IgD-negative memory B cell (primary cell): ENCODE measurements around the gene TSPAN2. TPM values are rescaled to one million over a fixed set of nuclear protein-coding genes. Genes with fewer than 3 reads are reported as not detected.
A peak's percentile ranks its signal among the peaks of the same experiment; 100 is the strongest.

Experiments
- H3K27ac Mint-ChIP-seq, 3 donors: one replicate each; pipeline ENCODE4 v1.8.0; 2020 to 2022; ENCODE audit warnings: mild to moderate bottlenecking in 3 of 3, mixed read lengths in 3 of 3, moderate library complexity in 1 of 3
- H3K27me3 Mint-ChIP-seq: one replicate; pipeline ENCODE4 v1.8.0; 2021; ENCODE audit warnings: mixed read lengths
- H3K36me3 Mint-ChIP-seq: one replicate; pipeline ENCODE4 v1.8.0; 2020; ENCODE audit warnings: mild to moderate bottlenecking, mixed read lengths
- H3K4me1 Mint-ChIP-seq, 3 donors: one replicate each; pipeline ENCODE4 v1.8.0; 2020 to 2022; ENCODE audit warnings: mixed read lengths in 3 of 3, mild to moderate bottlenecking in 1 of 3
- H3K4me3 Mint-ChIP-seq, 4 donors: one replicate each; pipeline ENCODE4 v1.8.0; 2020 to 2022; ENCODE audit warnings: mild to moderate bottlenecking in 4 of 4, mixed read lengths in 4 of 4, moderate library complexity in 3 of 4
- H3K9me3 Mint-ChIP-seq, 3 donors: one replicate each; pipeline ENCODE4 v1.8.0; 2020 to 2021; ENCODE audit warnings: mixed read lengths in 3 of 3, mild to moderate bottlenecking in 1 of 3
- polyA plus RNA-seq: library from polyadenylated mRNA; unstranded; fragments of 300-500 nt; fragmentation: Illumina TruSeq; gene quantifications from one replicate; pipeline ENCODE4 v1.2.3, GENCODE V29; 2021

Gene TSPAN2
- 2.0 TPM for polyA plus RNA-seq

GRCh38 chr1:115089420-115090185 lies at the start of gene TSPAN2:
Gene TSPAN2 (minus strand): TSS chr1:115089503. CDS start chr1:115089432, 71 bp downstream.
- no peaks in the 10 kb centered on the region for H3K9me3 Mint-ChIP-seq
- no peaks in the 10 kb centered on the region for H3K36me3 Mint-ChIP-seq
- peaks cover 1 to 5% (median 4%) of the 10 kb centered on the region in 3 donors for H3K4me1 Mint-ChIP-seq
- peak within 1 kb of the TSS; percentile 82 to 92 (median 88) for H3K4me3 Mint-ChIP-seq
- peak within 1 kb of the TSS in 2 of 3 donors; percentile 31 to 81 for H3K27ac Mint-ChIP-seq
- peaks cover 4% of the 10 kb centered on the region for H3K27me3 Mint-ChIP-seq

GRCh38 chr1:115138973-115139372 lies 49.7 kb upstream of the TSPAN2 start:
- peaks cover 16% of the 10 kb centered on the region for H3K27me3 Mint-ChIP-seq
- H3K9me3 Mint-ChIP-seq = no peaks in the 10 kb centered on the region
- H3K27ac Mint-ChIP-seq = no peak overlapping the region
- H3K4me3 Mint-ChIP-seq = peak overlapping the region in 2 of 4 donors; percentile 29 to 70
- no peaks in the 10 kb centered on the region for H3K36me3 Mint-ChIP-seq
- peaks cover 0 to 4% (median 0%) of the 10 kb centered on the region in 3 donors for H3K4me1 Mint-ChIP-seq

- H3K36me3 Mint-ChIP-seq = no peaks in the 10 kb centered on the region
- H3K9me3 Mint-ChIP-seq = no peaks in the 10 kb centered on the region
- peaks cover 16% of the 10 kb centered on the region for H3K27me3 Mint-ChIP-seq
- peaks cover 0 to 4% (median 0%) of the 10 kb centered on the region in 3 donors for H3K4me1 Mint-ChIP-seq
- peak overlapping the region in 1 of 4 donors; percentile 38 for H3K4me3 Mint-ChIP-seq
- H3K27ac Mint-ChIP-seq = no peak overlapping the region
Measured at GRCh38 chr1:115138271-115138670, 49.0 kb upstream of the TSPAN2 start.

- Mint-ChIP-seq H3K27me3 (peaks cover 11% of the 10 kb centered on the region), H3K9me3 (no peaks in the 10 kb centered on the region), H3K4me1 (peaks cover 0 to 4% (median 0%) of the 10 kb centered on the region in 3 donors), H3K4me3 (no peak overlapping the region), H3K27ac (no peak overlapping the region), H3K36me3 (no peaks in the 10 kb centered on the region)
Measured at GRCh38 chr1:115137191-115137590, 47.9 kb upstream of the TSPAN2 start.

- no peaks in the 10 kb centered on the region for H3K36me3 Mint-ChIP-seq
- no peak overlapping the region for H3K27ac Mint-ChIP-seq
- peaks cover 11% of the 10 kb centered on the region for H3K27me3 Mint-ChIP-seq
- peaks cover 0 to 4% (median 0%) of the 10 kb centered on the region in 3 donors for H3K4me1 Mint-ChIP-seq
- no peak overlapping the region for H3K4me3 Mint-ChIP-seq
- H3K9me3 Mint-ChIP-seq = no peaks in the 10 kb centered on the region
Measured at GRCh38 chr1:115136706-115137105, 47.4 kb upstream of the TSPAN2 start.

GRCh38 chr1:115136106-115136505 lies 46.8 kb upstream of the TSPAN2 start:
- Mint-ChIP-seq H3K4me3 (no peak overlapping the region), H3K9me3 (no peaks in the 10 kb centered on the region), H3K27ac (no peak overlapping the region), H3K36me3 (no peaks in the 10 kb centered on the region), H3K4me1 (peaks cover 0 to 4% (median 0%) of the 10 kb centered on the region in 3 donors), H3K27me3 (peaks cover 11% of the 10 kb centered on the region)

- Mint-ChIP-seq H3K27ac (no peak overlapping the region), H3K4me1 (peaks cover 0 to 4% (median 0%) of the 10 kb centered on the region in 3 donors), H3K9me3 (no peaks in the 10 kb centered on the region), H3K36me3 (no peaks in the 10 kb centered on the region), H3K27me3 (peaks cover 11% of the 10 kb centered on the region), H3K4me3 (no peak overlapping the region)
Measured at GRCh38 chr1:115135681-115136080, 46.4 kb upstream of the TSPAN2 start.

GRCh38 chr1:115134850-115135480 lies 45.7 kb upstream of the TSPAN2 start:
- Mint-ChIP-seq H3K27ac (no peak overlapping the region), H3K9me3 (no peaks in the 10 kb centered on the region), H3K36me3 (no peaks in the 10 kb centered on the region), H3K4me3 (no peak overlapping the region), H3K27me3 (peaks cover 8% of the 10 kb centered on the region), H3K4me1 (peaks cover 0 to 4% (median 0%) of the 10 kb centered on the region in 3 donors)

- no peak overlapping the region for H3K27ac Mint-ChIP-seq
- peaks cover 8% of the 10 kb centered on the region for H3K27me3 Mint-ChIP-seq
- H3K4me1 Mint-ChIP-seq = peaks cover 0 to 3% (median 0%) of the 10 kb centered on the region in 3 donors
- no peaks in the 10 kb centered on the region for H3K36me3 Mint-ChIP-seq
- no peaks in the 10 kb centered on the region for H3K9me3 Mint-ChIP-seq
- no peak overlapping the region for H3K4me3 Mint-ChIP-seq
Measured at GRCh38 chr1:115134231-115134630, 44.9 kb upstream of the TSPAN2 start.

- H3K27ac Mint-ChIP-seq = no peak overlapping the region
- no peaks in the 10 kb centered on the region for H3K9me3 Mint-ChIP-seq
- H3K4me1 Mint-ChIP-seq = no peaks in the 10 kb centered on the region
- peaks cover 2% of the 10 kb centered on the region for H3K27me3 Mint-ChIP-seq
- H3K36me3 Mint-ChIP-seq = no peaks in the 10 kb centered on the region
- H3K4me3 Mint-ChIP-seq = no peak overlapping the region
Measured at GRCh38 chr1:115133440-115133839, 44.1 kb upstream of the TSPAN2 start.

GRCh38 chr1:115130786-115131185 lies 41.5 kb upstream of the TSPAN2 start:
- Mint-ChIP-seq H3K4me1 (no peaks in the 10 kb centered on the region), H3K4me3 (no peak overlapping the region), H3K9me3 (no peaks in the 10 kb centered on the region), H3K36me3 (no peaks in the 10 kb centered on the region), H3K27ac (no peak overlapping the region), H3K27me3 (no peaks in the 10 kb centered on the region)

GRCh38 chr1:115129071-115129640 lies 39.9 kb upstream of the TSPAN2 start:
- Mint-ChIP-seq H3K27me3 (peaks cover 3% of the 10 kb centered on the region), H3K9me3 (peaks cover 2 to 7% (median 3%) of the 10 kb centered on the region in 3 donors), H3K36me3 (no peaks in the 10 kb centered on the region), H3K4me3 (no peak overlapping the region), H3K4me1 (no peaks in the 10 kb centered on the region), H3K27ac (no peak overlapping the region)

- H3K4me1 Mint-ChIP-seq = no peaks in the 10 kb centered on the region
- H3K9me3 Mint-ChIP-seq = peaks cover 4 to 16% (median 7%) of the 10 kb centered on the region in 3 donors
- H3K36me3 Mint-ChIP-seq = no peaks in the 10 kb centered on the region
- H3K27me3 Mint-ChIP-seq = peaks cover 3% of the 10 kb centered on the region
- no peak overlapping the region for H3K4me3 Mint-ChIP-seq
- no peak overlapping the region for H3K27ac Mint-ChIP-seq
Measured at GRCh38 chr1:115127539-115127938, 38.2 kb upstream of the TSPAN2 start.

- H3K27me3 Mint-ChIP-seq = peaks cover 5% of the 10 kb centered on the region
- H3K4me1 Mint-ChIP-seq = no peaks in the 10 kb centered on the region
- peaks cover 6 to 23% (median 7%) of the 10 kb centered on the region in 3 donors for H3K9me3 Mint-ChIP-seq
- H3K4me3 Mint-ChIP-seq = no peak overlapping the region
- H3K36me3 Mint-ChIP-seq = no peaks in the 10 kb centered on the region
- no peak overlapping the region for H3K27ac Mint-ChIP-seq
Measured at GRCh38 chr1:115126516-115126915, 37.2 kb upstream of the TSPAN2 start.

- Mint-ChIP-seq H3K27ac (no peak overlapping the region), H3K4me3 (no peak overlapping the region), H3K27me3 (peaks cover 5% of the 10 kb centered on the region), H3K9me3 (peaks cover 7 to 38% (median 14%) of the 10 kb centered on the region in 3 donors), H3K36me3 (peaks cover 2% of the 10 kb centered on the region), H3K4me1 (no peaks in the 10 kb centered on the region)
Measured at GRCh38 chr1:115123116-115123515, 33.8 kb upstream of the TSPAN2 start.
